GM19099 (cell line): ENCODE measurements around the gene XIRP2.

Experiments
- POLR2A ChIP-seq: IDR thresholded peaks from 3 replicates; pipeline ENCODE4 v1.6.1; 2011; ENCODE audit warnings: low read depth; ENCODE audit not compliant: insufficient read length; ENCODE audit errors: extremely low read depth

The XIRP2 gene

DNA sequence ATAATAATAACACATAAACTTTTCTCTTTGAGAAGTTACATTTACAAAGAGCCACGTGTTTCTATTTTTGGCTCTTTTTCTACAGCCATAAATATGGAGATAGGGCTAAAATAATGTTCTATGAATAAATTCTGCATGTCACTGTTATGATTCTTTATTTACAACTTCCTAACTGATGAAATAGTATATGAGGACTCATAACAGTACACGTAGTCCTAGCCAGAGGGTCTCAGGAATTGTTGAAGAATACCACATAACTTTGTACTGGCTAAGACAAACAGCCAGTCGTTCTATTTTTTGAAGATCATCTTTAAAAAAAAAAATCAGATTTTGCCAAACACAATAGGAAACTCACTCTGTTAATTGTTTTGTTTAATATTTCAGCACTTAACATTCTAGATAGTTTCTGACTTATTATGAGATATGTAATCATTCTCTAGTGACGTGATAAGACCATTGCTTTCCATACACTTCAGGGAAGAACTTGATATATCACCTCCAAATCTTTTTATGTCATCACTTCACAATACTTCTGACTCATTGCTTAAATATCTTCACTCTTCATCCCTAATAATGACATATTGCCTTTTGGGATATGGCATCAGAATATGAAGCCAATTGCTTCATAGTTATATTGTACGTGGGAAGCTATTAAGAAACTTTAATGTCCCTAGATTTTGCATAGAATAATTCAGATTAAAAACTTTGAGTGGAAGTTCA, 256.1 kb downstream of the XIRP2 start:
- no peak for TF ChIP-seq POLR2A

- TF ChIP-seq POLR2A: no peak
Observed at GRCh38 chr2:167147271-167147941, 259.1 kb downstream of the XIRP2 start.

DNA sequence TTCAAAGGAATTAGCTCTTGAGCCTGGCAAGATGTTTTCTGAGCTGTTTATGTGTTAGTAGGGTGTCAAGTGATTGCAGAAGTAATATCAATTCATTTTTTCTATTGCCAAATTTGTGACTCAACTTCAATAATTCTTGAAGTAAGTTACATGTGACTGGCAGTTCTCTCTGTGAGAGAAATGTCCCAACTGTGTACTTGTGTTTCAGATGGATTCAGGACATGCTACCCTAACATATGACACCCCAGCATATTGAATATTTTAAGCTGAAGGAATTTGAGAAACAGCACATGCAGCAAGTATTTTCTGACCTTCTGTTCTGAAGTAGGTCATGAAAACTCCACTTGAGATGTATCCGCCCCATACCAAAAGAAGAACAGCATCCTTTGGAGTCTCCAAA, 263.6 kb downstream of the XIRP2 start:
- no peak for TF ChIP-seq POLR2A

- TF ChIP-seq POLR2A: no peak
Observed at GRCh38 chr2:167157523-167157922, 269.2 kb downstream of the XIRP2 start.

- no peak for TF ChIP-seq POLR2A
Observed at GRCh38 chr2:167177196-167177595, 288.9 kb downstream of the XIRP2 start.

- no peak for TF ChIP-seq POLR2A
Observed at GRCh38 chr2:167181134-167181533, 292.9 kb downstream of the XIRP2 start.

DNA sequence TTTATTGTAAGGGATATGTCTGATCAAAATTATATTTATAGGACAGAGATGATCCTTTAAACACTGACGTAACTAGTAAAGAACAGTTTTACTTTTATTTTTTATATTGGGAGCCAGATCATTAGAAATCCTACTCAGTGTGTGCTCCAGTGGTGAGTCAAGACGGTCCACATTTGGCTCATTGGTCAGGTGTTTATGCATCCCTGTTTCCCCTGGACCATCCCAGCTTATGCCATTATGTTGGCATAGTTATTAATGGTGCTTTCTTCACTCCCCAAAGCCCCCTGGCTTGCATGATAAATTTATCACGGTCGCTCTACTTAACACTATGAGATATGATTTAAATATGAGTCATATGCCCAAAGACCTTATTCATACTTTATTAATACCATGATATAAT, 293.4 kb downstream of the XIRP2 start:
- TF ChIP-seq POLR2A: no peak

DNA sequence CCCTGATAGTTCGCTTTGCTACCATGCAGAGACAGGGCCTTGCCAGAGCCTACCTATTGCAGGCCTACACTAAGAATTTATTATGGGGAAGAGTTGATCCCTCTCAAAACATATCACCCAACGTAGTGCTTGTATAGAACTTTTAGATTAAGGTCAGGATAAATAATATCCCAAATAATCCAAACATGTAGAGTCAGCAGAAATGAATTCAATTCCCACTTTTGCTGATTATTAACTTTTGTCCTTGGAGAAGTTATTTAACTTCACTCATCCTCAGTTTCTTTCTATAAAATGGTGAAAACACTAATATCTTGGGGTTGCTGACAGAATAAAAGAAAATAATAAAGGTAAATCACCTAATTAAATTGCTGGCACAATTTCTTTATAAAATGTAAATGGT, 294.1 kb downstream of the XIRP2 start:
- no peak for TF ChIP-seq POLR2A

DNA sequence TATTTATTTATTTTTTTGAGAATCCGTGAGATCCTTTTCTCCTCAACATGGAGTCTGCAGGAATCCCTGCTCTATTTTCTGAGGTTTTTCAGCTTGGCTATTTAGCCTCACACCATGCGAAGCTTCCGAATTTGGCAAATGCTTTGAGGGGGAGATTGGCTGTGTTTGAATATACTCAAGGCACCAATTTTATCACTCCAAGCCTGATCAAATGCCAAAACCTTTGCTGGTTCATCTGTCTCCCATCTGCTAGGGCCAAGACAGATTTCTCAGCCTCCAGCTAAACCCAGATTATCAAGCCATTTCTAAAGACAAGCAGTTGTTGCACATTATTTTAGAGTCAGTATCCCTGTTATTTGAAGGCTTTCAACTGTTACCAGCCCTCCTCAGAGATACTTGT, 295.7 kb downstream of the XIRP2 start:
- TF ChIP-seq POLR2A: no peak

DNA sequence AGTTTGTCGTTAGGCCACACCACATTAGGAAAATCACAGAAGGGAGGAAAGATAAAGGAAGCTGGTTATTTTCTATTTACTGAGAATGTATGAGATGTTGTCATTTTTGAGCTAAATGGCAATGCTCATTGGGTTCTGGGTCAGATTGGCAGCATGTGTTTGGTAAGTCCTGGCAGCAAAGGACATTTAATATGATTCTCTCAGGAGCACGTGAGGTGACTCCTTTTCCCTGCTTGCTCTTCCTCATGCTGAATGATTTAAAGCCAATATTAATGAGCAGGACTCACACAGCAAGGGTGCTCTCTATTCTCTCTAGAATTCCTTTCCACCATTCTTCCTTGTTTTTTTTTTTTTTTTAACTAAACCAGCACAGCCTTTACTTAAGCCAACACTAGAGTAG, 298.2 kb downstream of the XIRP2 start:
- no peak for TF ChIP-seq POLR2A

GRCh38 chr2:167187049-167187727, 298.9 kb downstream of the XIRP2 start:
- TF ChIP-seq POLR2A: no peak

- TF ChIP-seq POLR2A: no peak
Observed at GRCh38 chr2:167187978-167188967, 300.0 kb downstream of the XIRP2 start.

- TF ChIP-seq POLR2A: no peak
Observed at GRCh38 chr2:167190053-167190452, 301.8 kb downstream of the XIRP2 start.

DNA sequence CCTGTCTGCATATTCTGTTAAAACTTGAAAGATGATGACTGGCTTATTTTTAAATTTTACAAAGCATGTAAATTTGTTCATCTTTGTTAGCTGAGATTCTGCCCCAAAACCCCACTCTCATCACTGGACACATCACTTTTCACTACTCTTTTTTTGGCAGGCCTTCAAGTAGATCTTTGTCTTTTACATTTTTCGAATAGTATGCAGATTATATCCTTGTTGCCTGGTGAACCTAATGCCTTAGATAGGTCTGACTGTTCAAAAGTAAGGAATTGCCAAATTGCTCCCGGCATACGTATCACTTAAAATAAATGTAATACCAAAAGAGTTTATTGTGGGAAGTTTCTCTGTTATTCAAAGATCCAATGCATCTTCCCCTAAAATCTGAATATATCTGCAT, 303.3 kb downstream of the XIRP2 start:
- no peak for TF ChIP-seq POLR2A

DNA sequence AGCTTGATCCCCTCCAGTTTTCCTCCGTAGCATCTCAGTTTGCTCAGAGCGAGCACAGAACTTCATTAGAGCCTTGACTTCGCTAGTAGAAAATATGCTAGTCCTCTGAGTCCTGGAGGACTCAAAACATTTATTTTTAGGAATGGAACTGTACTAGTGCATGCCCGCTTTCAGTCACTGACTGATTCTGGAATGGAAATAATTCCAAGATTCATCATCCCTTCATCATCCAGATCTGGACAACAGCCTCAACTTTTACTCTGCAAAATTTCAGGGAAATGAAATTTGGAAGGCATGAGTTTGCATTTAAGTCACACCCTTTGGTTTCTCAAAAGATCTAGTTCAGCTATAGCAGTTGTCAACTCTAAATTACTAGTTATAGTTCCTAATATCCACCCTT, 304.6 kb downstream of the XIRP2 start:
- TF ChIP-seq POLR2A: no peak
